Panc1 (cell line): ENCODE data around the gene LANCL2. TPM values are rescaled to one million over a fixed set of nuclear protein-coding genes. Genes with fewer than 3 reads are reported as not detected.

Source experiments
- ATAC-seq: fragments of 200-7000 bp; cut with Tn5 transposase; 2 replicates; pipeline ENCODE4 v1.9.1; 2020; ENCODE audit warnings: mild to moderate bottlenecking, moderate library complexity
- Bru-seq: library from RNA; stranded (reverse); fragments of 400-500 nt; gene quantifications from one replicate; lab custom pipeline; 2021; lab: Mats Ljungman, UMichigan
- BruChase-seq, 2 experiments: library from RNA; stranded (reverse); fragments of 400-500 nt; gene quantifications; one replicate each; lab custom pipeline; 2021; lab: Mats Ljungman, UMichigan
- BruUV-seq: library from RNA; stranded (reverse); fragments of 400-500 nt; replicated peaks from 2 replicates; lab custom pipeline; 2021; lab: Mats Ljungman, UMichigan
- CTCF ChIA-PET: fragments of 300-600 bp; sonication (Branson Sonifier 250); formaldehyde crosslinking; loops from one replicate; lab custom pipeline; 2022; ENCODE audit warnings: antibody characterized with exemption; lab: Charles Lee
- POLR2A ChIA-PET: fragments of 300-600 bp; sonication (Branson Sonifier 250); formaldehyde crosslinking; loops from one replicate; lab custom pipeline; 2022; ENCODE audit warnings: antibody characterized with exemption; lab: Charles Lee
- DNase-seq: peaks from one replicate; pipeline ENCODE4 v3.0.0-alpha.2; 2010; ENCODE audit warnings: low read depth, low spot score
- H3K27ac ChIP-seq: 2 replicates; pipeline ENCODE4 v1.5.1; 2011; ENCODE audit warnings: mild to moderate bottlenecking, low read length, inconsistent platforms
- H3K27me3 ChIP-seq: fragments of 200-500 bp; sonication (Bioruptor generic); 2 replicates; pipeline ENCODE4 v1.6.0; 2014; ENCODE audit warnings: low read length, inconsistent platforms; ENCODE audit not compliant: control insufficient read depth, insufficient read depth
- H3K36me3 ChIP-seq: fragments of 200-500 bp; sonication (Bioruptor generic); 2 replicates; pipeline ENCODE4 v1.5.1; 2014; ENCODE audit warnings: inconsistent platforms, mild to moderate bottlenecking, low read length, moderate library complexity; ENCODE audit not compliant: control insufficient read depth, insufficient read depth
- H3K4me1 ChIP-seq: 2 replicates; pipeline ENCODE4 v1.5.1; 2011; ENCODE audit warnings: inconsistent platforms, mild to moderate bottlenecking, low read length, moderate library complexity; ENCODE audit not compliant: control insufficient read depth, insufficient read depth
- H3K4me3 ChIP-seq, 2 experiments: 2 replicates each; pipeline ENCODE4 v1.5.1; 2011 to 2012; ENCODE audit warnings: low read depth in 2 of 2, low read length in 2 of 2, mild to moderate bottlenecking in 2 of 2, inconsistent platforms in 1 of 2, moderate library complexity in 1 of 2
- H3K9me3 ChIP-seq: fragments of 200-500 bp; sonication (Bioruptor generic); 2 replicates; pipeline ENCODE4 v1.5.1; 2014; ENCODE audit warnings: low read depth, mild to moderate bottlenecking, inconsistent platforms, low read length, moderate library complexity; ENCODE audit not compliant: control insufficient read depth, insufficient read depth
- CTCF ChIP-seq: fragments of 450-650 bp; IDR thresholded peaks from 2 replicates; pipeline ENCODE4 v1.5.1; 2017; ENCODE audit warnings: mild to moderate bottlenecking
- POLR2AphosphoS5 ChIP-seq: IDR thresholded peaks from 2 replicates; pipeline ENCODE4 v1.6.1; 2012; ENCODE audit warnings: mild to moderate bottlenecking, low read depth, low read length, moderate library complexity
- REST ChIP-seq, 2 experiments: IDR thresholded peaks; 2 replicates each; pipeline ENCODE4 v1.6.1; 2011 to 2012; ENCODE audit warnings: low read depth in 2 of 2, control low read depth in 1 of 2, low read length in 1 of 2, mild to moderate bottlenecking in 1 of 2, moderate library complexity in 1 of 2; ENCODE audit not compliant: insufficient read depth in 1 of 2
- SIN3A ChIP-seq: IDR thresholded peaks from 2 replicates; pipeline ENCODE4 v1.6.1; 2012; ENCODE audit warnings: low read depth, mild to moderate bottlenecking, low read length, moderate library complexity, borderline replicate concordance; ENCODE audit not compliant: insufficient read depth
- TCF7L2 ChIP-seq: IDR thresholded peaks from 2 replicates; pipeline ENCODE4 v1.6.1; 2011; ENCODE audit warnings: mild to moderate bottlenecking, low read depth, low read length, inconsistent platforms
- in situ Hi-C: cut with HindIII; loops from 2 replicates; pipeline ENCODE4 v1.10.0; 2016; ENCODE audit warnings: low sequenced_read_pairs, low pct_unique_long_range_greater_than_20kb
- intact Hi-C: fragments of 100-400 bp; cut with micrococcal nuclease; formaldehyde crosslinking; loops from one replicate; pipeline ENCODE4 v1.10.0; 2022; ENCODE audit not compliant: unreplicated experiment
- long read RNA-seq: library from polyadenylated mRNA; unstranded; transcript quantifications from one replicate; pipeline ENCODE4 v2.0.0, GENCODE V29; 2021; ENCODE audit not compliant: unreplicated experiment
- polyA plus RNA-seq: library from polyadenylated mRNA; unstranded; fragments of >200 nt; gene quantifications from one replicate; pipeline ENCODE4 v1.2.1, GENCODE V29; 2012; ENCODE audit warnings: missing spikeins; ENCODE audit not compliant: insufficient read length
- total RNA-seq: library from RNA; stranded (reverse); gene quantifications from one replicate; pipeline ENCODE4 v1.2.1, GENCODE V29; 2021; ENCODE audit not compliant: unreplicated experiment

Gene LANCL2
- total RNA-seq (30.6 TPM), Bru-seq, nascent RNA (percentile 88 among the genes with signal in this experiment), BruChase-seq, experiment 1, labeled RNA remaining after a 2-hour chase (percentile 69 among the genes with signal in this experiment), BruChase-seq, experiment 2, labeled RNA remaining after a 6-hour chase (percentile 75 among the genes with signal in this experiment)
- 19.4 TPM for polyA plus RNA-seq
- long read RNA-seq, full-length matches to known transcripts: 39 of 50 reads
- long read RNA-seq, partial matches to known transcripts: 4 of 50 reads
- long read RNA-seq, other reads (novel, unspliced or antisense): 7 of 50 reads

GRCh38 chr7:55365205-55365674, at the start of gene LANCL2:
LANCL2 (plus strand) TSS chr7:55365337; CDS start chr7:55366026, 689 bp downstream.
- DNase-seq: no peak
- POLR2A ChIA-PET: interaction anchor here (0.5 to 0.7 kb wide), 2 partner anchors 44 to 208 kb away, joined by 4 to 9 read pairs; no protein-coding TSS in a partner anchor
- H3K27me3 ChIP-seq: no peaks in the 10 kb centered on the region
- peak; percentile 9 for ATAC-seq
- peak within 1 kb of the TSS; percentile 96 for H3K27ac ChIP-seq
- TF ChIP-seq REST (IDR thresholded peaks at IDR 0.05; ENCODE audit: insufficient read depth in 1 of 2, low read depth in 2 of 2, low read length in 1 of 2) (no peak), POLR2AphosphoS5 (no peak), SIN3A (no peak), TCF7L2 (no peak), CTCF (no peak)
- intact Hi-C loops (no loop called here), in situ Hi-C loops (no loop called here)
- peaks cover 5% of the 10 kb centered on the region; the same call in 1 of the 2 replicates for H3K36me3 ChIP-seq
- no TSS peak for BruUV-seq
- peaks cover 18% of the 10 kb centered on the region for H3K4me1 ChIP-seq
- CTCF ChIA-PET: no interaction called here
- no peaks in the 10 kb centered on the region for H3K9me3 ChIP-seq
- peak within 1 kb of the TSS; percentile 85 to 99 for H3K4me3 ChIP-seq

- ChIA-PET POLR2A (interaction anchor here (0.6 kb wide), 1 partner anchor 623 kb away, joined by 9 read pairs; no protein-coding TSS in a partner anchor), CTCF (no interaction called here)
- Histone ChIP-seq H3K4me1 (no peaks in the 10 kb centered on the region), H3K27ac (no peak overlapping the region), H3K36me3 (no peaks in the 10 kb centered on the region), H3K9me3 (no peaks in the 10 kb centered on the region), H3K27me3 (peaks cover 5% of the 10 kb centered on the region; the same call in 1 of the 2 replicates), H3K4me3 (no peak overlapping the region)
- BruUV-seq: no TSS peak
- in situ Hi-C loops: no loop called here
- TF ChIP-seq CTCF (no peak), POLR2AphosphoS5 (no peak), TCF7L2 (no peak), REST (IDR thresholded peaks at IDR 0.05; ENCODE audit: insufficient read depth in 1 of 2, low read depth in 2 of 2, low read length in 1 of 2) (no peak), SIN3A (no peak)
- no peak for DNase-seq
- peak; percentile 56; the same call in 1 of the 2 replicates for ATAC-seq
- intact Hi-C loops: no loop called here
Measured at GRCh38 chr7:55325371-55325792, 39.8 kb upstream of the LANCL2 start.
